SH-SY5Y (cell line): ENCODE measurements around the gene KLHL29.

ENCODE experiments used
- GATA2 ChIP-seq: IDR thresholded peaks from 2 replicates; pipeline ENCODE4 v1.6.1; 2011; ENCODE audit warnings: mild to moderate bottlenecking, low read depth, low read length
- GATA3 ChIP-seq: IDR thresholded peaks from 2 replicates; pipeline ENCODE4 v1.6.1; 2011; ENCODE audit warnings: low read depth, mild to moderate bottlenecking, low read length, moderate library complexity

KLHL29 gene

GRCh38 chr2:23467618-23468017 lies 82.6 kb downstream of the KLHL29 start:
- no peak for TF ChIP-seq GATA3
- TF ChIP-seq GATA2 = no peak

- no peak for TF ChIP-seq GATA3
- TF ChIP-seq GATA2 = no peak
These were observed 83.6 kb downstream of the KLHL29 start for GRCh38 chr2:23468474-23469141.

GRCh38 chr2:23469142-23469540 lies 84.2 kb downstream of the KLHL29 start:
- TF ChIP-seq GATA2 (no peak), GATA3 (no peak)

- TF ChIP-seq GATA2 = no peak
- no peak for TF ChIP-seq GATA3
These were observed 90.1 kb downstream of the KLHL29 start for GRCh38 chr2:23475036-23475435.

GRCh38 chr2:23475473-23475872 lies 90.5 kb downstream of the KLHL29 start:
- TF ChIP-seq GATA3 = no peak

GRCh38 chr2:23476786-23477185 lies 91.8 kb downstream of the KLHL29 start:
- no peak for TF ChIP-seq GATA3
- no peak for TF ChIP-seq GATA2

GRCh38 chr2:23477392-23477791 lies 92.4 kb downstream of the KLHL29 start:
- TF ChIP-seq GATA2 = no peak
- no peak for TF ChIP-seq GATA3

GRCh38 chr2:23478087-23478932 lies 93.3 kb downstream of the KLHL29 start:
- TF ChIP-seq GATA2 = no peak
- no peak for TF ChIP-seq GATA3

- TF ChIP-seq GATA2 = no peak
- no peak for TF ChIP-seq GATA3
These were observed 94.1 kb downstream of the KLHL29 start for GRCh38 chr2:23478933-23479683.

GRCh38 chr2:23480957-23481797 lies 96.2 kb downstream of the KLHL29 start:
- TF ChIP-seq GATA2 = no peak
- no peak for TF ChIP-seq GATA3

GRCh38 chr2:23482188-23482587 lies 97.2 kb downstream of the KLHL29 start:
- TF ChIP-seq GATA3 (no peak), GATA2 (no peak)

- no peak for TF ChIP-seq GATA2
- no peak for TF ChIP-seq GATA3
These were observed 97.6 kb downstream of the KLHL29 start for GRCh38 chr2:23482607-23483006.

GRCh38 chr2:23483791-23484190 lies 98.8 kb downstream of the KLHL29 start:
- TF ChIP-seq GATA2 = no peak
- no peak for TF ChIP-seq GATA3

- TF ChIP-seq GATA3 (no peak), GATA2 (no peak)
These were observed 99.3 kb downstream of the KLHL29 start for GRCh38 chr2:23484275-23484674.
